GM18502 (cell line): Measurements from ENCODE around the gene NECTIN3.

Source experiments
- ATAC-seq: cut with Tn5 transposase; IDR thresholded peaks from one replicate; pipeline ENCODE4 v1.9.1; 2021; ENCODE audit warnings: mild to moderate bottlenecking; ENCODE audit not compliant: unreplicated experiment, poor library complexity

NECTIN3 gene

DNA sequence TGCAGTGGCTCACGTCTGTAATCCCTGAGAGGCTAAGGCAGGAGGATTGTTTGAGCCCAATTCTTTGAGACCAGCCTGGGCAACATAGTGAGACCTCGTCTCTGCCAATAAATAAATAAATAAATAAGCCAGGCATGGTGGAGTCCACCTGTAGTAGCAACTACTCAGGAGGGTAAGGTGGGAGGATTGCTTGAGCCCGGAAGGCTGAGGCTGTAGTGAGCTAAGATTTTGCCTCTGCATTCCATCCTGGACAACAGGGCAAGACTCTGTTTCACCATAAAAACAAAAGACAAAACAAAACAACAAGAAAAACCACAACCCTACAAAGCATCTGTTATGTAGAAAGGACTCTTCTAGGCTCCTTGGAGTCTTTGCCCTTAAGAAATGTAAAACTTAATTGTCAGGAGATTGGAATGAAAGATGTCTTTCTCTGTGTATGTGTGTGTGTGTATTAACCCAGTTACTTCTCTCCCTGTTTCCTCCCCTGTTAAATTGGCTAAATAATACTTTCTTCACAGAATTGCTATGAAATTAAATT lies 9.5 kb downstream of the NECTIN3 start:
- ATAC-seq, result no peak

DNA sequence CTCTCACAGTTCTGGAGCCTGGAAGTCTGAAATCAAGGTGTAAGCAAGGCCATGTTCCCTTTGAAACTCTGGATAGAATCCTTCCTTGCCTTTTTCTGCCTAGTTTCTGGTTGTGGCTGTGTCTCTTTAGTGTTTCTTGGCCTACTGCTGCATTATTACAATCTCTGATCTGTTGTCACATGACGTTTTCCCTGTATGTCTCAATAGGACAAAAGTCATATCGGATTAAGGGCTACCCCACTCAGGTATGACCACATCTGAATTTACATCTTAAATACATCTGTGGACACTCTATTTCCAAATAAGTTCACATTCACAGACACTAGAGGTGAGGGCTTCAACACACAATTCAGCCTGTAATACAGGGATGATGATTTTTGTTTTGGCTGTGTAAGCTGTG lies 13.3 kb downstream of the NECTIN3 start:
- no peak for ATAC-seq

DNA sequence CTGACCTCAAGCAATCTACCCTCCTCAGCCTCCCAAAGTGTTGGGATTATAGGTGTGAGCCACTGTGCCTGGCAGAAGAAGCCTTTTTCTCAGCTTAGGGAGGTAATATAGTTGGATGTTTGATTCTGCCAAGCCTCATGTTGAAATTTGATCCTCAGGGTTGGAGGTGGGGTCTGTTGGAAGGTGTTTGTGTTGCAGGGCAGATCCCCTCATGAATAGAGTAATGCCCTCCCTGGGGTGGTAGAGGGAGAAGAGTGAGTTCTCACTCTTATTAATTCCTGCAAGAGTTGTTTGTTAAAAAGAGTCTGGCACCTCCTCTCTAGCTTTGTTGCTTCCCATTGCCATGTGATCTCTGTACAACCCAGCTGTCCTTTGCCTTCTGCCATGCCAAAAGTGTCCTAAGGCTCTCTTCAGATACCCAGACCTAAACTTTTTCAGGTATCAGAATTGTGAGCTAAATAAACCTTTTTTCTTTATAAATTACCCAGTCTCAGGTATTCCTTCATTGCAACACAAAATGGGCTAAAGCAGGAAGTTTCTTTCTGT lies 16.4 kb downstream of the NECTIN3 start:
- no peak for ATAC-seq

DNA sequence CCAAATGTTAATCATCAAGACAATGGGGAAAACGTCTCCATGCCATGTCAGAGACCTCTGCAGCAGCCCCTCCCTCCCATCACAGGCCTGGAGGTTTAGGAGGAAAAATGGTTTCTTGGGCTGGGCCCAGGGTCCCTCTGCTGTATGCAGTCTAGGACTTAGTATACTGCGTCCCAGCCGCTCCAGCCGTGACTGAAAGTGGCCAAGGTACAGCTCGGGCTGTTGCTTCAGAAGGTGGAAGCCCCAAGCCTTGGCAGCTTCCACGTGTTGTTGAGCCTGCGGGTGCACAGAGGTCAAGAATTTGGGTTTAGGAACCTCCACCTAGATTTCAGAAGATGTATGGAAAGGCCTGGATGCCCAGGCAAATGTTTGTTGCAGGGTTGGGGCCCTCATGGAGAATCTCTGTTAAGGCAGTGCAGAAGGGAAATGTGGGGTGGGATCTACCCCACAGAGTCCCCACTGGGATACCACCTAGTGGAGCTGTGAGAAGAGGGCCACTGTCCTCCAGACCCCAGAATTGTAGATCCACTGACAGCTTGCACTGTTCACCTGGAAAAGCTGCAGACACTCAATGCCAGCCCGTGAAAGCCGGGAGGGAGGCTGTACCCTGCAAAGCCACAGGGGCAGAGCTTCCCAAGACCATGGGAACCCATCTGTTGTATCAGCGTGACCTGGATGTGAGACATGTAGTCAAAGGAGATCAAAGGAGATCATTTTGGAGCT lies 25.0 kb downstream of the NECTIN3 start:
- ATAC-seq, result no peak

- no peak for ATAC-seq
Observed at GRCh38 chr3:111103807-111104206, 32.2 kb downstream of the NECTIN3 start.

GRCh38 chr3:111106993-111107661 lies 35.5 kb downstream of the NECTIN3 start:
- no peak for ATAC-seq

GRCh38 chr3:111107662-111108035 lies 36.0 kb downstream of the NECTIN3 start:
- no peak for ATAC-seq

- no peak for ATAC-seq
Observed at GRCh38 chr3:111112913-111113312, 41.3 kb downstream of the NECTIN3 start.

GRCh38 chr3:111128884-111129283 lies 57.3 kb downstream of the NECTIN3 start:
- ATAC-seq, result no peak

GRCh38 chr3:111130827-111131226 lies 59.2 kb downstream of the NECTIN3 start:
- no peak for ATAC-seq

DNA sequence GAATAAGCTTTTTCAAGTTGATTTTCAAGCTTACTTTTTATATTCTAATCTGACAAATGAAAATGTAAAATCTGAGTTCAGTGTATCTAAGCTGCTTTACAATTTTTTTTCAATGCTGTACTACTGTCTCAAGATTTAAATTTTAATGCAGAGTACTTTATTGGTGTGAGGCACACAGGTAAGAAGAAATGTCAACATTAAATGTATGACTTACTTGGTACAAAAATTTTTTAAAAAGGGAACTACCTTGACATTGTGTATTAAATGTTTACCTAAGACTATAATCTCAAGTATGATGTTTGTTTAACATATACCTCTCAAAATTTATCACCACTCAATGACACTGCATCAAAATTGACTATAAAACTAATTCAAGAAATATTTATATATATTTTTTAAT lies 62.7 kb downstream of the NECTIN3 start:
- no peak for ATAC-seq

DNA sequence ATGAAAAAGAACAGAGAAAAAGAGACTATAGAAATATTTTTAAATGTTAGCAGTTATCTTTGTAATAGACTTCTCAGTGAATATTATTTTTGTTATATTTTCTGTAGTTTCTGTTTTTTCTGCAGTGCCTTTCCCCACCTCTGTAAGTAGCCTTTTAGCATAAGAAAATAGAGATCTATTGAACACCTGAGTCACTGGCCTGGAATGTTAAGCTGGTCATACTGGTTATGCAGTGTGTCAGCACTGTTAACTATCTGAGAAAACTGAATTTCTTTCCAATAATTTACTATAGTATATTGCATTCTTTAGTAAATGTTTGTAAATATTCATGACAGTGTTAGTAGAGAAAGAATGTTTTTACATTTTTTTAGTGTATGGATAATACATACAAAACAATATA lies 79.8 kb downstream of the NECTIN3 start:
- no peak for ATAC-seq

- ATAC-seq, result no peak
Observed at GRCh38 chr3:111152496-111152895, 80.9 kb downstream of the NECTIN3 start.

GRCh38 chr3:111156517-111156916 lies 84.9 kb downstream of the NECTIN3 start:
- ATAC-seq, result no peak

- no peak for ATAC-seq
Observed at GRCh38 chr3:111159391-111159790, 87.8 kb downstream of the NECTIN3 start.

- ATAC-seq, result no peak
Observed at GRCh38 chr3:111164621-111165020, 93.0 kb downstream of the NECTIN3 start.

GRCh38 chr3:111165411-111165810 lies 93.8 kb downstream of the NECTIN3 start:
- no peak for ATAC-seq

GRCh38 chr3:111173328-111173900 lies 101.8 kb downstream of the NECTIN3 start:
- ATAC-seq, result no peak

- no peak for ATAC-seq
Observed at GRCh38 chr3:111173906-111174305, 102.3 kb downstream of the NECTIN3 start.

- ATAC-seq, result no peak
Observed at GRCh38 chr3:111190518-111190917, 118.9 kb downstream of the NECTIN3 start.

DNA sequence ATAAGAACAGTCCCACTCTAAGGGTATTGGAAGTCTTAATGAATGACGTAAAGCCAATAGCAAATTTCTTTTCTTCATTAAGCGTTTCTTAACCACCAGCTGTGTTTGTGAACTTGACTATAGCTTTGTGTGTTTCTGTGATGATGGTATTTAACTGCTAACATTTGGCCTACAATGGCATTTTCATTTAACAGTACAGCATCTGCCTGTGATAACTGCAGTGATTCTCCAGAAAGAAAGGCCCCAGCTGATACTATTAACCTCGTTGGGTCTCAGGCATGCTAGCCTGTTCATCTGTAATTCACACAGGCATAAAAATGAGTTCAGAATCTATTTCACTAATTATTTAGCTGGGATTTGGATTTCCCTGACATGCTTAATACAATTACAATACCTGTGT lies 121.9 kb downstream of the NECTIN3 start:
- ATAC-seq, result no peak
